SK-N-SH (cell line): ENCODE measurements around the gene CENPVL2. TPM values are rescaled to one million over a fixed set of nuclear protein-coding genes. Genes with fewer than 3 reads are reported as not detected.
"Not testable (repeated sequence)": the region's sequence is repeated elsewhere in the genome, so short reads cannot be mapped to it uniquely, and the experiment has no call there.

ENCODE experiments used
- CTCF ChIA-PET: fragments of 300-600, 350-600 bp; formaldehyde crosslinking; extraction: SDS; loops from one replicate; lab custom pipeline; 2021; lab: Yijun Ruan, JAX
- POLR2A ChIA-PET: fragments of 350-600 bp; sonication (Branson Sonifier 250); formaldehyde crosslinking; extraction: SDS; loops from one replicate; lab custom pipeline; 2020; ENCODE audit warnings: antibody characterized with exemption, inconsistent platforms; lab: Yijun Ruan, JAX
- DNase-seq: peaks from one replicate; pipeline ENCODE4 v3.0.0; 2012
- H2AFZ ChIP-seq: fragments of 200-600 bp; sonication (generic); 2 replicates; pipeline ENCODE4 v1.8.1; 2016; ENCODE audit warnings: antibody characterized with exemption, mild to moderate bottlenecking, low read depth
- H3F3A ChIP-seq: fragments of 200-600 bp; sonication (generic); replicated peaks from 2 replicates; pipeline ENCODE3; 2016; ENCODE audit warnings: antibody characterized with exemption, mild to moderate bottlenecking; ENCODE audit not compliant: insufficient read depth
- H3K27ac ChIP-seq, 2 experiments: fragments of 200-500 bp in 1 of 2; fragments of 200-600 bp in 1 of 2; sonication (Bioruptor generic) in 1 of 2; sonication (generic), shearing (Covaris generic) in 1 of 2; 2 replicates each; pipeline versions ENCODE4 v1.5.1 to v1.6.1; 2014 to 2016; ENCODE audit warnings: low read depth in 2 of 2, inconsistent platforms in 1 of 2, low read length in 1 of 2, mild to moderate bottlenecking in 1 of 2, mixed read lengths in 1 of 2
- H3K27me3 ChIP-seq: fragments of 200-600 bp; sonication (generic), shearing (Covaris generic); 2 replicates; pipeline ENCODE4 v1.6.1; 2016; ENCODE audit warnings: mixed run types; ENCODE audit not compliant: insufficient read depth
- H3K36me3 ChIP-seq, 2 experiments: fragments of 200-500 bp in 1 of 2; fragments of 200-600 bp in 1 of 2; sonication (Bioruptor generic) in 1 of 2; sonication (generic) in 1 of 2; replicated peaks in 1 of 2; 2 replicates each; pipeline versions ENCODE3 to v1.5.1; 2014 to 2016; ENCODE audit warnings: low read length in 1 of 2, mild to moderate bottlenecking in 1 of 2; ENCODE audit not compliant: insufficient read depth in 2 of 2, control insufficient read depth in 1 of 2
- H3K4me1 ChIP-seq, 2 experiments: fragments of 200-500 bp in 1 of 2; fragments of 200-600 bp in 1 of 2; sonication (Bioruptor generic) in 1 of 2; sonication (generic), shearing (Covaris generic) in 1 of 2; 2 replicates each; pipeline versions ENCODE4 v1.5.1 to v1.6.1; 2014 to 2016; ENCODE audit warnings: low read depth in 1 of 2, low read length in 1 of 2, mixed run types in 1 of 2; ENCODE audit not compliant: insufficient read depth in 2 of 2, control insufficient read depth in 1 of 2
- H3K4me2 ChIP-seq: fragments of 200-600 bp; sonication (generic), shearing (Covaris generic); 2 replicates; pipeline ENCODE4 v1.6.1; 2017; ENCODE audit warnings: mixed run types
- H3K4me3 ChIP-seq, 2 experiments: fragments of 200-500 bp in 1 of 2; fragments of 200-600 bp in 1 of 2; sonication (Bioruptor generic) in 1 of 2; sonication (generic), shearing (Covaris generic) in 1 of 2; 2 replicates each; pipeline versions ENCODE4 v1.5.1 to v1.8.1; 2014 to 2016; ENCODE audit warnings: low read depth in 2 of 2, inconsistent platforms in 1 of 2, low read length in 1 of 2, mild to moderate bottlenecking in 1 of 2, mixed read lengths in 1 of 2, moderate library complexity in 1 of 2
- H3K79me2 ChIP-seq: fragments of 200-600 bp; sonication (generic); 2 replicates; pipeline ENCODE4 v1.8.1; 2017; ENCODE audit warnings: mild to moderate bottlenecking; ENCODE audit not compliant: insufficient read depth
- H3K9ac ChIP-seq: fragments of 200-600 bp; sonication (generic); 2 replicates; pipeline ENCODE4 v1.6.1; 2017; ENCODE audit warnings: mixed run types
- H3K9me2 ChIP-seq: fragments of 200-600 bp; sonication (generic); 2 replicates; pipeline ENCODE4 v1.6.1; 2017; ENCODE audit warnings: mixed run types
- H3K9me3 ChIP-seq: fragments of 200-600 bp; sonication (generic); 2 replicates; pipeline ENCODE4 v1.6.1; 2017; ENCODE audit warnings: mixed run types, mild to moderate bottlenecking, moderate library complexity
- H4K20me1 ChIP-seq: fragments of 200-600 bp; sonication (generic); 2 replicates; pipeline ENCODE4 v1.6.1; 2017; ENCODE audit warnings: mild to moderate bottlenecking, mixed run types; ENCODE audit not compliant: insufficient read depth
- CHD2 ChIP-seq: fragments of 150-350 bp; IDR thresholded peaks from 2 replicates; pipeline ENCODE4 v1.6.1; 2018; ENCODE audit warnings: low read length; ENCODE audit not compliant: partially characterized antibody
- EP300 ChIP-seq, 2 experiments: IDR thresholded peaks; 2 replicates each; pipeline versions ENCODE4 v1.4.0 to v1.6.1; 2012; ENCODE audit warnings: borderline replicate concordance in 1 of 2, low read depth in 1 of 2, low read length in 1 of 2
- EZH2phosphoT487 ChIP-seq: fragments of 200-600 bp; sonication (generic); IDR thresholded peaks from 2 replicates; pipeline ENCODE4 v1.6.1; 2017; ENCODE audit warnings: low read depth, mixed run types, mild to moderate bottlenecking, antibody characterized with exemption, moderate library complexity, borderline replicate concordance
- FOSL2 ChIP-seq: IDR thresholded peaks from 2 replicates; pipeline ENCODE4 v1.4.0; 2012; ENCODE audit warnings: low read depth, mild to moderate bottlenecking, moderate library complexity, borderline replicate concordance
- GABPA ChIP-seq: IDR thresholded peaks from 2 replicates; pipeline ENCODE4 v1.4.0; 2012; ENCODE audit warnings: low read depth, mild to moderate bottlenecking
- MEF2A ChIP-seq: IDR thresholded peaks from 2 replicates; pipeline ENCODE4 v1.4.0; 2012; ENCODE audit warnings: low read depth, borderline replicate concordance
- MXI1 ChIP-seq: IDR thresholded peaks from 2 replicates; pipeline ENCODE4 v1.6.1; 2012; ENCODE audit warnings: mild to moderate bottlenecking, low read depth, low read length, improper control_type of control experiment
- POLR2AphosphoS5 ChIP-seq: IDR thresholded peaks from 2 replicates; pipeline ENCODE4 v1.6.1; 2012; ENCODE audit warnings: low read depth, low read length
- TEAD4 ChIP-seq: IDR thresholded peaks from 2 replicates; pipeline ENCODE4 v1.4.0; 2012; ENCODE audit warnings: mild to moderate bottlenecking, borderline replicate concordance; ENCODE audit not compliant: insufficient read depth
- YY1 ChIP-seq: IDR thresholded peaks from 2 replicates; pipeline ENCODE4 v1.4.0; 2012; ENCODE audit warnings: low read depth, mild to moderate bottlenecking
- WGBS: methylation state at CpG from one replicate; pipeline ENCODE4 v1.1.6; 2017; ENCODE audit warnings: low lambda C conversion rate; 5-methylcytosine and 5-hydroxymethylcytosine counted together
- polyA plus RNA-seq, 3 experiments: library from polyadenylated mRNA; depleted of rRNA; stranded (reverse); fragments of >200 nt; gene quantifications; 2 replicates each; pipeline ENCODE4 v1.2.3, GENCODE V29; 2012
- TF ChIP-seq, protein P1 (sequence below): IDR thresholded peaks from 2 replicates; pipeline ENCODE4; 2012
- TF ChIP-seq, protein P2 (sequence below): IDR thresholded peaks from 2 replicates; pipeline ENCODE4 v1.4.0; 2012; ENCODE audit warnings: low read depth, borderline replicate concordance
- TF ChIP-seq, protein P3 (sequence below): IDR thresholded peaks from 2 replicates; pipeline ENCODE4 v1.4.0; 2012; ENCODE audit warnings: low read depth
- TF ChIP-seq, protein P4 (sequence below): fragments of 150-350 bp; IDR thresholded peaks from 2 replicates; pipeline ENCODE4 v1.6.1; 2017; ENCODE audit warnings: antibody characterized with exemption, low read length, low read depth, borderline replicate concordance

CENPVL2 gene
- polyA plus RNA-seq, 1 of the 3 experiments (the other 2 are of a cell fraction), result 0.03 TPM

DNA sequence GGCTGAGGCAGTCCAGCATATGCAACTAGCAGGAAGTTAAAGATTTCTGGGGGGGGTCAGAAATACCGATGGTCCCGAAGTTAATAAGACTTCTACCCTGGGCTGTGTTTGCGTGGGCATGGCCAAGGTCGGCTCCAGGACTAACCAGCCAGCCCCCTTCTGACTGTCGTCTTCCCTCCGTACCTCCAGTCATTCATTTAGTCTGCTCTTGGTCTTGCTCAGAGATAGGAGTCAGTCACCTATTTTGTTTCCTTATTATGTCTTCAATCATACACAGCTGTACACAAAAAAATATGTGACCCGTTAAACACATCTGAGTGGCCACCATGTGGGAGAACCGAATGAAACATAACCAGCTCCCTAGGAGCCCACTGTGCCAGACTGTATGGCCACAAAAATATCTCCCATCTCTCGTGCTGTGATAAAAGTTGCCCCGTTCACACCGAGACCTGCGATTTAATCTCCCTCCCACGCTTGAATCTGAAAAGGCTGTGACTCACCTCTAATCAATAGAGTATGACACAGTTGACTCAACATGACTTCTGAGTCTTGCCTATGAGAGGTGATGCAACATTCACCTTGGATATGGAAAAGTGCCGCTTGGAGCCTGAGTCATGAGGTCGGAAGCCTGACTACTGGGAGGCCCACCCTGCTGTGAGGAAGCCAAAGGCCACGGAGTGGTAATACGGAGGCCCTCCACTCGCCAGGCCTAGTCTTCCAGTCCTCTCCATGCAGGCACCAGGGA lies 2.8 kb downstream of the CENPVL2 start:
- H3K4me3 ChIP-seq, H3K4me1 ChIP-seq, H3F3A ChIP-seq, H3K36me3 ChIP-seq, H3K27ac ChIP-seq, H4K20me1 ChIP-seq, H3K9ac ChIP-seq, H3K79me2 ChIP-seq, H3K4me2 ChIP-seq, POLR2A ChIA-PET, H2AFZ ChIP-seq, CTCF ChIA-PET, H3K9me2 ChIP-seq, DNase-seq, H3K9me3 ChIP-seq, H3K27me3 ChIP-seq: not testable (repeated sequence)
- no CpG with 5 or more reads among the region's 18 CpGs for WGBS

DNA sequence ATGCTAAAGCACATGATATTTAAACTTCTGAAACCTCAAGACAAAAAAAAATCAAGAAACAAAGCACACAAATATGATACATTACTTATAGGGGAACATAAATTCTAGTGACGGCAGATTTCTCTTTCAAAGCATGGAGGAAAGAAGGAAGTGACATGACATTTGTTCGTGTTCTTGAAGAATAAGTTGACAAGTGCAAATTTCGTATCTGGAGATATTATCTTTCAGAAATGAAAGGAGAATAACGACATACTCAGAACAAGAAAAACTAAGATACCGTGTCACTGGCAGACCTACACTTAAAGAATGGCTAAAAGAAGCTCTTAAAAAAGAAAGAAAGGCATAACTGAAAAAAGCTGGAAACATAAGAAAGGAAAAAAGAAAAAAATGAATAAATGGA lies 16.6 kb downstream of the CENPVL2 start:
- no peaks in the 10 kb centered on the region for H3K79me2 ChIP-seq
- CTCF ChIA-PET, result no interaction called here

DNA sequence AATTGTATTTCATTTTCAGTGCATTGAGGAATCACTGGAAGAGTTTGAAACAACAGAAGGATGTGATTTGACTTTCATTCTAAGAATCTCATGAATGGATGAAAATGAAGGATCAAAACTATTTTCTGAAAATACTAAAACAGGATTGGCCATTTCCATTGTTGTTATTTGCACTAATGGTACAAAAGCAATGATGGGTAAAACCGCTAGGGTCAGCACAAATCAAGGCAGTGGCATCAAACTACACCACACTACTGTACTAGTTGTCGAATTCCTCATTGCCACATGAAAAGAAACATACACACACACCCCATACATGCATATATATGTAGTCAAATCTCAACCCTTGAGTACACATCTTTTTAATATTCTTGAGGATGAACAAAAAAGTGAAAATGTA lies 39.3 kb downstream of the CENPVL2 start:
- no peaks in the 10 kb centered on the region for H3K79me2 ChIP-seq
- H3K4me1 ChIP-seq, result no peaks in the 10 kb centered on the region
- no peaks in the 10 kb centered on the region for H4K20me1 ChIP-seq
- POLR2A ChIA-PET, result no interaction called here
- no peak overlapping the region for H3K4me2 ChIP-seq
- H3K27me3 ChIP-seq, result peaks cover 9% of the 10 kb centered on the region; the same call in 1 of the 2 replicates
- no peaks in the 10 kb centered on the region for H3K9me2 ChIP-seq
- no peak overlapping the region for H3K27ac ChIP-seq
- no peak overlapping the region for H3K9ac ChIP-seq
- H3K4me3 ChIP-seq, result no peak overlapping the region
- H2AFZ ChIP-seq, result no peak overlapping the region
- CTCF ChIA-PET, result interaction anchor here (1.2 kb wide), 1 partner anchor 618 kb away, joined by 6 read pairs; no protein-coding TSS in a partner anchor
- H3K9me3 ChIP-seq, result no peaks in the 10 kb centered on the region
- H3F3A ChIP-seq, result no peaks in the 10 kb centered on the region
- TF ChIP-seq MEF2A (no peak), EZH2phosphoT487 (no peak), YY1 (no peak), FOSL2 (no peak)
- TF ChIP-seq, protein P1, sequence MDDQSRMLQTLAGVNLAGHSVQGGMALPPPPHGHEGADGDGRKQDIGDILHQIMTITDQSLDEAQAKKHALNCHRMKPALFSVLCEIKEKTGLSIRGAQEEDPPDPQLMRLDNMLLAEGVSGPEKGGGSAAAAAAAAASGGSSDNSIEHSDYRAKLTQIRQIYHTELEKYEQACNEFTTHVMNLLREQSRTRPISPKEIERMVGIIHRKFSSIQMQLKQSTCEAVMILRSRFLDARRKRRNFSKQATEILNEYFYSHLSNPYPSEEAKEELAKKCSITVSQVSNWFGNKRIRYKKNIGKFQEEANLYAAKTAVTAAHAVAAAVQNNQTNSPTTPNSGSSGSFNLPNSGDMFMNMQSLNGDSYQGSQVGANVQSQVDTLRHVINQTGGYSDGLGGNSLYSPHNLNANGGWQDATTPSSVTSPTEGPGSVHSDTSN, result no peak
- TF ChIP-seq, protein P2, sequence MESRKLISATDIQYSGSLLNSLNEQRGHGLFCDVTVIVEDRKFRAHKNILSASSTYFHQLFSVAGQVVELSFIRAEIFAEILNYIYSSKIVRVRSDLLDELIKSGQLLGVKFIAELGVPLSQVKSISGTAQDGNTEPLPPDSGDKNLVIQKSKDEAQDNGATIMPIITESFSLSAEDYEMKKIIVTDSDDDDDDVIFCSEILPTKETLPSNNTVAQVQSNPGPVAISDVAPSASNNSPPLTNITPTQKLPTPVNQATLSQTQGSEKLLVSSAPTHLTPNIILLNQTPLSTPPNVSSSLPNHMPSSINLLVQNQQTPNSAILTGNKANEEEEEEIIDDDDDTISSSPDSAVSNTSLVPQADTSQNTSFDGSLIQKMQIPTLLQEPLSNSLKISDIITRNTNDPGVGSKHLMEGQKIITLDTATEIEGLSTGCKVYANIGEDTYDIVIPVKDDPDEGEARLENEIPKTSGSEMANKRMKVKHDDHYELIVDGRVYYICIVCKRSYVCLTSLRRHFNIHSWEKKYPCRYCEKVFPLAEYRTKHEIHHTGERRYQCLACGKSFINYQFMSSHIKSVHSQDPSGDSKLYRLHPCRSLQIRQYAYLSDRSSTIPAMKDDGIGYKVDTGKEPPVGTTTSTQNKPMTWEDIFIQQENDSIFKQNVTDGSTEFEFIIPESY, result no peak
- TF ChIP-seq, protein P3, sequence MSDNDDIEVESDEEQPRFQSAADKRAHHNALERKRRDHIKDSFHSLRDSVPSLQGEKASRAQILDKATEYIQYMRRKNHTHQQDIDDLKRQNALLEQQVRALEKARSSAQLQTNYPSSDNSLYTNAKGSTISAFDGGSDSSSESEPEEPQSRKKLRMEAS, result no peak
- no peak for DNase-seq
- 2% methylated on average over 2 of the region's 2 CpGs for WGBS
- no peaks in the 10 kb centered on the region for H3K36me3 ChIP-seq

More for the DNA sequence above, 16.6 kb downstream of the CENPVL2 start:
- Histone ChIP-seq H3K27ac (no peak overlapping the region), H3K27me3 (peaks cover 6% of the 10 kb centered on the region; the same call in 1 of the 2 replicates), H3K9me3 (no peaks in the 10 kb centered on the region), H3K36me3 (no peaks in the 10 kb centered on the region), H3K4me1 (no peaks in the 10 kb centered on the region), H2AFZ (no peak overlapping the region), H4K20me1 (no peaks in the 10 kb centered on the region), H3K4me2 (no peak overlapping the region), H3K9me2 (no peaks in the 10 kb centered on the region), H3F3A (no peaks in the 10 kb centered on the region), H3K4me3 (no peak overlapping the region), H3K9ac (no peak overlapping the region)
- no peak for DNase-seq
- TF ChIP-seq CHD2 (no peak), EP300 (IDR thresholded peaks at IDR 0.05; ENCODE audit: borderline replicate concordance in 1 of 2, low read depth in 1 of 2, low read length in 1 of 2) (no peak), POLR2AphosphoS5 (no peak), TEAD4 (no peak), GABPA (no peak), MXI1 (no peak)
- TF ChIP-seq, protein P1, result no peak
- TF ChIP-seq, protein P4, sequence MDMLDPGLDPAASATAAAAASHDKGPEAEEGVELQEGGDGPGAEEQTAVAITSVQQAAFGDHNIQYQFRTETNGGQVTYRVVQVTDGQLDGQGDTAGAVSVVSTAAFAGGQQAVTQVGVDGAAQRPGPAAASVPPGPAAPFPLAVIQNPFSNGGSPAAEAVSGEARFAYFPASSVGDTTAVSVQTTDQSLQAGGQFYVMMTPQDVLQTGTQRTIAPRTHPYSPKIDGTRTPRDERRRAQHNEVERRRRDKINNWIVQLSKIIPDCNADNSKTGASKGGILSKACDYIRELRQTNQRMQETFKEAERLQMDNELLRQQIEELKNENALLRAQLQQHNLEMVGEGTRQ, result no peak
- WGBS, result 8% methylated on average over 5 of the region's 5 CpGs
- POLR2A ChIA-PET, result no interaction called here
